Measurements from ENCODE around the gene TMEM205.
"Not testable (repeated sequence)": the region's sequence is repeated elsewhere in the genome, so short reads cannot be mapped to it uniquely, and the experiment has no call there.

TMEM205 gene

GRCh38 chr19:11373166-11373884 lies 27.3 kb upstream of the TMEM205 start:
- no peak for DNase-seq (ENCODE audit: low spot score)

DNA sequence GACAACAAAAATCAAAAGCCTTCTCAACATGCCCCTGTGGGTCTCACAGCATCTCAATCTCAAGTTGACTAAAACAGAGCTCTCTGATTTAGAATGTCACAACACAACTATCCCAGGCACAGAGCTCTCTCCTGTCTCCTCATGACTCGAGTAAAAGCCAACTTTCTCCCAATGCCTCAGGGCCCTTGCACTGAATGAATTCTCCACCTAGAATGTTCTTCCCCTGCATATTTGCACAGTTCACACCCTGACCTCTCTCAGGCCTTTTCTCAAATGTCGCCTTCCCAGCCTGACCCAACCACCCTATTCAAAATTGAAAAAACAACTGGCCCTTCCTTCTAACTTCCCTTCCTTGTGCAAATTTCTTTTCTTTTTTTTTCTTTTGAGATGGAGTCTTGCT lies 24.7 kb upstream of the TMEM205 start:
- no peak for DNase-seq (ENCODE audit: low spot score)

- no peak for DNase-seq (ENCODE audit: low spot score)
Measured at GRCh38 chr19:11367528-11367927, 21.5 kb upstream of the TMEM205 start.

DNA sequence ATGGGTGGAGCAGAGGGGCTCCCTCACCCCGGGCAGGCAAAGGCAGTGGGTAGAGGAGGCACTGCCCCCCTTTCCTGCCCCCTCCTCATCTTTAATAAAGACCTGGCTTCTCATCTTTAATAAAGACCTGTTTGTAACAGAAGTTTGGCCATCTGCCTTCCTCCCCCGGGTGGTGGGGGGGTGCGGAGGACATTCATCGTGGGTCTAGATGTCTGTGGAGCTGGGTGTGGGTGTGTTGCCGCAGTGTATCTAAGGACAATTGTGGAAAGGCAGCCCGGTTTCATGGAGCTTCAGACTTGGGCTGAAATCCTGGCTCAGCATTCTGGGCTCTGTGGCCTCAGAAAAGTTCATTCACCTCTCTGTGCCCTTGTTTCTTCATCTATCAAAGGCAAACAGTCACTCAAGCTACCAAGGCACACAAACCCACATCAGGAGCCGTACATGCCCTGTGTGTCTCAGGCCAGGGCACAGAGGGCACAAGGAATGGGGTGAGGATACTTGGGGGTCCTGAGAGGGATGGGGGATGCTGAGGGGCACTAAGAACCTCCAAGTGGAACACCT lies 19.6 kb upstream of the TMEM205 start:
- no peak for DNase-seq (ENCODE audit: low spot score)

- no peak for DNase-seq (ENCODE audit: low spot score)
Measured at GRCh38 chr19:11364935-11365334, 18.9 kb upstream of the TMEM205 start.

- DNase-seq (ENCODE audit: low spot score): no peak
Measured at GRCh38 chr19:11364296-11364904, 18.3 kb upstream of the TMEM205 start.

- no peak for DNase-seq (ENCODE audit: low spot score)
Measured at GRCh38 chr19:11363881-11364280, 17.8 kb upstream of the TMEM205 start.

- DNase-seq (ENCODE audit: low spot score): no peak
Measured at GRCh38 chr19:11361771-11362731, 16.0 kb upstream of the TMEM205 start.

DNA sequence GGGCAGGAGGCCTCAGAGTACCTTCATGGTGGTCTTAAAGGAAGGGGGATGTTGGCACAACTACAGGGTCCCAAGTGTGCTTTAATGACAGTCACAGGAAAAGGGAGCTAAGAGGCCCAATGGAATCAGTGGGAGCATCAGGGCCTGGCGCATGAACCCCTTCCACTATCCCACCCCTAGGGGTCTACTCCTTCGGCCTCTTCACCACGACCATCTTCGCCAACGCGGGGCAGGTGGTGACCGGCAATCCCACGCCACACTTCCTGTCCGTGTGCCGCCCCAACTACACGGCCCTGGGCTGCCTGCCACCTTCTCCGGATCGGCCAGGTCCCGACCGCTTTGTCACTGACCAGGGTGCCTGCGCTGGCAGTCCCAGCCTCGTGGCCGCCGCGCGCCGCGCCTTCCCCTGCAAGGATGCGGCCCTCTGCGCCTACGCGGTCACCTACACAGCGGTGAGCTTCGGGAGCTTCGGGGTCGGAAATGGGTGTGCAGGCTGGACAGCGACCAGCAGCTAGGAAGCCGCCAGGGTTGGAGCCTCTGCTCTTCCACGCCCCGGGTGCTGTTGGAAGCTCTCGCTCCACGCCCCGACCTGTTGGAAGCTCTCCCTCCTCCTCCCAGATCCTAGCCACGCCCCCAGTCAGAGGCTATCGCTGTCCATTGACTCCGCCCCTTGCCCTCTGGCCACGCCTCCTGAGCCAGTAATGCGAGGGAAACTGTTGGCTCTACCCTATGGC lies 15.1 kb upstream of the TMEM205 start:
- no peak for DNase-seq (ENCODE audit: low spot score)

GRCh38 chr19:11359421-11359820 lies 13.4 kb upstream of the TMEM205 start:
- DNase-seq (ENCODE audit: low spot score): no peak

- no peak for DNase-seq (ENCODE audit: low spot score)
Measured at GRCh38 chr19:11356676-11357550, 10.8 kb upstream of the TMEM205 start.

DNA sequence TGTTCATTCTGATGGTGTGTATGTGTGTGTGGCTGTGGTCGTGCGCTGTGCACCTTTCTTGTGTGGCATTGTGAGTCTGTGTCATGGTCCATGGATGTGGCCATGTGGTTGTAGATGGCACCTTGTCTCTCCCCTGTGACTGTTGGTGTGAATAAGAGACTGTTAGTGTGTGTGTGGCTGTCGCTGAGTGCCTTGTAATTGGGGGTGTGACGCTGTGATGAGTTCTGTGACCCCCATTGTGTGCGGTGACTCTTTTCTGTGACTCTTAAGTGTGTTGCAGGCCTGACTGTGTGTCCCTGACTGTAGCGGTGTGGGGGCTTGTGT lies 10.0 kb upstream of the TMEM205 start:
- DNase-seq (ENCODE audit: low spot score): no peak

DNA sequence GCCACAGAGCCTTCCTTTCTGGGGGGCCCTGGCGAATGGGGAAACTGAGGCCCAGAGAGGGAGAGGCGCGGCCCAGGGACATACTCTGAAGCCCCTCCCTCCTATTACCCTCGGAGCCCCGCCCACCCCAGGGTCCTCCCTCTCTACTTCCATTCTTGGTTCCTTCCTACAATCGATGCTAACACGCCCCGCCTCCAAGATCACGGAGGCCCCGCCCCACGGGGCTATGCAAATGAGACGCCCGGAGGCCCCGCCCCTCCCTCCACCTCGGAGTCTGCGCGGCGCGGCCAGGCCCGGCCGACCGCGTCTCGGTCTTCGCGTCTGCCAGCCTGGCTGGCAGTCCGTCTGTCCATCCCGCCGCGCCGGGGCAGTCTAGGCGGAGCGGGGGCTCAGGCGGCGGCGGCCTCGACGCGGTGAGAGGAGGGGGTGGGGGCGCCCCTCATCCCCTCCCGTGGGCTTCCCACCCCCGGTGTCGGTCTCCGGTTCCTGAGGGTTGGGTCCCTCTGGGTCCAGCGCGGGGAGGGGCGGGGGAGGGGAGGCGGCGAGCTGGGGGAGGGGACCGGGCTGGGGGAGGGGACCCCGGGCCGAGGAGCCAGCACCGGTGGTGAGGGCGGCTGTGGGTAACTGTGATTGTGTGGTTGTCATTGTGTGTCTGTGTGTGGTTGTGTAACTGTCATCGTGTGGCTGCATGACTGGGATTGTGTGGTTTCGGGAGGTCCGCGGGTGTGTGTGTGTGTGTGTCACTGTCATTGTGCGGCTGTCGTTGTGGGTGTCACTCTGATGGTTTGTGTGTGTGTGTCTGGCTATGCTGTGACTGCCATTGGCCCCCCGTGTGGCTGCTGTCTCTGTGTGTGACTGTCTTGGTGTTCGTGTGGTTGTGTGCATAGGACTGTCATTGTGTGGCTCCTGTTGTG lies 9.3 kb upstream of the TMEM205 start, which contains the start of gene PLPPR2:
TSS of gene PLPPR2 (plus strand) at position 273 of the 914 bp plus-strand sequence. CDS start 2,242 bp downstream, outside the sequence.
- DNase-seq (ENCODE audit: low spot score): peak; percentile 81

DNA sequence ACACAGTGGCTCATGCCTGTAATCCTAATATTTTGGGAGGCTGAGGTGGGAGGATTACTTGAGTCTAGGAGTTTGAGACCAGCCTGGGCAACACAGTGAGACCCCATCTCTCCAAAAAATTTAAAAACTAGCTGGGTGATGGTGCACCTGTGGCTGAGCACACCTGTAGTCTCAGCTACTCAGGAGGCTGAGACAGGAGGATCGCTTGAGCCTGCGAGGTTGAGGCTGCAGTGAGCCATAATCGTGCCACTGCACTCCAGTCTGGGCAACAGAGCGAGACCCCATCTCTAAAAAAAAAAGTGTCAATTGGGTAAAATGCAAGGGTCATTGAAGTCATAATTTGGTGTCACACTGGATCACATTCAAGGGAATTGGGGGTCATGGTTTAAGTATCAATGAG lies 8.0 kb upstream of the TMEM205 start:
- not testable (repeated sequence) for DNase-seq (ENCODE audit: low spot score)

DNA sequence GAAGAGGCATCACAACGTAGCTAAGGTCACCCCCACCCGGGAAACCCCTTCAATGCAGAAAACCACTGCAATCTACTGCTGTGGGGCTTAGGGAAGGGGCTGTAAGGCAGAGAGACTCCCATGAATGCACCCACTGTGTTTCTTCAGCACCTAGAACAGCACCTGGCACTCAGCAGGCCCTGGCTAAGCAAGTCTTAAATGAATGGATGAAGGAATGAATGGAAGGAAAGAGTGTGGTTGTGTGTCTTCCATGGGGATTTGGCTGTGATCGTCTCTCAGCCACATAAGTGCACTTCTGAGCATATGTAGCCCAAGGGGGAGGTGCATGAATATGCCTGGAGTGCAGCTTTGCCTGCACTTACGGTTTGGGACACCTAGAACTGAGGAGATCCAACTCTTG lies 3.1 kb upstream of the TMEM205 start:
- no peak for DNase-seq (ENCODE audit: low spot score)

DNA sequence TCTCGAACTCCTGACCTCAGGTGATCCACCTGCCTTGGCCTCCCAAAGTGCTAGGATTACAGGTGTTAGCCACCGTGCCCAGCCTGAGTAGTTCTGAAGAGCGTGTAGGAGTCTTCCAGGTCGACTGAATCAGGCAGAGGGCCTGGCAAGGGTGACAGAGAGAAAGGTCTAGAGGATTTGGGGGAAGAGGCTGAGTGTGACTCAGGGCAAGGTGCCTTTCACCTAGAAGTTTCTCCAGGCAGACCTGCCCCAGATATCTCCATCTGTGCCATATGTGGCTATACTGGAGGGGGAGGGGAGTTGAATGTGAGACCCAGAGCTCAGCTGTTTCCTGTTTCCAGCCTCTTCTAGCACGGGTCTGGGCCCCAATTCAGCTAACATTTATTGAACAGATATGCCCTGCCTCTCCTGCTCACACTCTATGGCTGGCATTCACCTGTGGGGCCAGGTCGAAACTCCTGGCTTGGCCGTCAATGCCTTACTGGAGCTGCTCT lies 1.5 kb upstream of the TMEM205 start:
- no peak for DNase-seq (ENCODE audit: low spot score)

DNA sequence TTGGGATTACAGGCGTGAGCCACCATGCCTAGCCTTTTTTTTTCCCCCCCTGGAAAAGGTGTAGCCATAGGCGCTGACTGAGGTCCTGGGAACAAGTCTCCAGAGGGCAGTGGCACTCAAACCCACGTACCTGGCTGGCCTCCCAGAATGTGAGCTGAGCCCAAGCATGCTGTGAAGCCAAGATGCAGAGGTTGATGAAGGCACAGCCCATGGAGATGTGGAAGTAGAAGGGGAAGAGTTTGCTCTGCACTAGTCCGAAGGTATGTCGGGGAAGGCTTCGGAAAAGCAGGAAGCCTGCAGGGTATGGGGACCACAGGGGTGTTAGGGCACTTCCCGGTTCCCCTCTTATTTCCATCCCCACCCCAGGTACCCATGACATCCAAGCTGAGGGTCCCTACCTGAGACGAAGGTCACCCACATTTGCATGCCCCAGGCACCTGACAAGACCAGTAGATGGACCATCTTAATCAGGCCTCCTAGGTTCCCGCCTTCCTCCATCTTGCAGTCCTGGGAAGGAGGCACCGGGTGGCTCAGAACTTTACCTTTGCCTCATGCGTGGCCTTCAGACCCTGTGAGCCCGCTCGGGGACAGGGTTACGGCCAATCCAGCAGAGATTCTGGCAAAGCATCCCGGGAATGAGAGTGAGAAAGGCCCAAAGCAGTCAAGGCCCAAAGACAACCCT lies 805 bp downstream of the TMEM205 start:
- no peak for DNase-seq (ENCODE audit: low spot score)

- DNase-seq (ENCODE audit: low spot score): no peak
Measured at GRCh38 chr19:11342429-11342828, 3.6 kb downstream of the TMEM205 start.

- DNase-seq (ENCODE audit: low spot score): not testable (repeated sequence)
Measured at GRCh38 chr19:11340099-11340467, 6.0 kb downstream of the TMEM205 start.
